8988T (cell line): ENCODE measurements around the gene FIP1L1.
"Not testable (repeated sequence)": the region's sequence is repeated elsewhere in the genome, so short reads cannot be mapped to it uniquely, and the experiment has no call there.

Experiments used
- DNase-seq: peaks from one replicate; pipeline ENCODE4 v3.0.0; 2011

FIP1L1 gene

GRCh38 chr4:53377319-53378170, at the start of gene FIP1L1:
Gene FIP1L1 (plus strand): TSS chr4:53377641. CDS start chr4:53377839, 198 bp downstream.
- peak; percentile 82 for DNase-seq

GRCh38 chr4:53334916-53335315, 42.5 kb upstream of the FIP1L1 start:
- DNase-seq: not testable (repeated sequence)

GRCh38 chr4:53340145-53340544, 37.3 kb upstream of the FIP1L1 start:
- not testable (repeated sequence) for DNase-seq

- not testable (repeated sequence) for DNase-seq
Observed at GRCh38 chr4:53346392-53346791, 31.0 kb upstream of the FIP1L1 start.

GRCh38 chr4:53346920-53347852, 30.3 kb upstream of the FIP1L1 start:
- no peak for DNase-seq

- no peak for DNase-seq
Observed at GRCh38 chr4:53348046-53348445, 29.4 kb upstream of the FIP1L1 start.

- no peak for DNase-seq
Observed at GRCh38 chr4:53349091-53349491, 28.4 kb upstream of the FIP1L1 start.

GRCh38 chr4:53354012-53354722, 23.3 kb upstream of the FIP1L1 start:
- DNase-seq: no peak

GRCh38 chr4:53355930-53356521, 21.4 kb upstream of the FIP1L1 start:
- no peak for DNase-seq

- DNase-seq: no peak
Observed at GRCh38 chr4:53361451-53361850, 16.0 kb upstream of the FIP1L1 start.

GRCh38 chr4:53362093-53362492, 15.3 kb upstream of the FIP1L1 start:
- no peak for DNase-seq

GRCh38 chr4:53364624-53365023, 12.8 kb upstream of the FIP1L1 start:
- no peak for DNase-seq

GRCh38 chr4:53365121-53365485, 12.3 kb upstream of the FIP1L1 start:
- no peak for DNase-seq

- DNase-seq: peak; percentile 80
Observed at GRCh38 chr4:53365486-53366300, 11.7 kb upstream of the FIP1L1 start, which contains the start of gene SCFD2. Gene SCFD2 (minus strand): TSS chr4:53366061.

GRCh38 chr4:53366301-53366716, 11.1 kb upstream of the FIP1L1 start:
- DNase-seq: no peak

- no peak for DNase-seq
Observed at GRCh38 chr4:53367721-53368120, 9.7 kb upstream of the FIP1L1 start.

- no peak for DNase-seq
Observed at GRCh38 chr4:53371049-53371448, 6.4 kb upstream of the FIP1L1 start.

- DNase-seq: no peak
Observed at GRCh38 chr4:53371843-53372521, 5.5 kb upstream of the FIP1L1 start.

- no peak for DNase-seq
Observed at GRCh38 chr4:53374777-53375258, 2.6 kb upstream of the FIP1L1 start.

GRCh38 chr4:53376900-53377299, 541 bp upstream of the FIP1L1 start:
- DNase-seq: no peak

- DNase-seq: no peak
Observed at GRCh38 chr4:53378171-53378482, 686 bp downstream of the FIP1L1 start.
